Naive thymus-derived CD4-positive, alpha-beta T cell (primary cell): ENCODE results near the gene SSC5D. TPM values are rescaled to one million over a fixed set of nuclear protein-coding genes. Genes with fewer than 3 reads are reported as not detected.
"Not testable (repeated sequence)": the region's sequence is repeated elsewhere in the genome, so short reads cannot be mapped to it uniquely, and the experiment has no call there.

Source experiments
- ATAC-seq: fragments of 150-1000 bp; cut with Tn5 transposase; 2 replicates; pipeline ENCODE4 v1.10.0; 2021; ENCODE audit warnings: mild to moderate bottlenecking, moderate library complexity
- CTCF ChIA-PET: fragments of 350-600 bp; sonication (Branson Sonifier 250); formaldehyde crosslinking; loops from one replicate; lab custom pipeline; 2021; ENCODE audit warnings: antibody characterized with exemption; lab: Charles Lee
- POLR2A ChIA-PET: fragments of 350-600 bp; sonication (Branson Sonifier 250); formaldehyde crosslinking; loops from one replicate; lab custom pipeline; 2021; ENCODE audit warnings: antibody characterized with exemption, inconsistent platforms; lab: Charles Lee
- DNase-seq, 9 donors: peaks; one replicate each; pipeline versions ENCODE4 v3.0.0 to v3.0.0-alpha.2; 2020 to 2022; ENCODE audit warnings: mixed read lengths in 1 of 9
- H3K27ac ChIP-seq: one replicate; pipeline ENCODE4 v1.7.0; 2013; ENCODE audit warnings: mild to moderate bottlenecking, low read depth, low read length, moderate library complexity
- H3K27me3 ChIP-seq, 2 donors: one replicate each; pipeline ENCODE4 v1.7.0; 2013; ENCODE audit warnings: low read length in 2 of 2, mild to moderate bottlenecking in 2 of 2, moderate library complexity in 2 of 2; ENCODE audit not compliant: control insufficient read depth in 2 of 2, insufficient read depth in 2 of 2
- H3K36me3 ChIP-seq, 3 experiments: 1 replicate in 2 of 3; 2 replicates in 1 of 3; pipeline ENCODE4 v1.7.0; 2013; ENCODE audit warnings: low read length in 3 of 3, mild to moderate bottlenecking in 3 of 3, moderate library complexity in 1 of 3; ENCODE audit not compliant: insufficient read depth in 3 of 3, control insufficient read depth in 2 of 3
- H3K4me1 ChIP-seq, 2 donors: one replicate each; pipeline ENCODE4 v1.7.0; 2013; ENCODE audit warnings: low read length in 2 of 2, mild to moderate bottlenecking in 2 of 2, moderate library complexity in 1 of 2; ENCODE audit not compliant: control insufficient read depth in 2 of 2, insufficient read depth in 2 of 2
- H3K4me3 ChIP-seq: 2 replicates; pipeline ENCODE4 v1.7.0; 2013; ENCODE audit warnings: mild to moderate bottlenecking, low read length
- H3K9me3 ChIP-seq, 3 experiments: 1 replicate in 2 of 3; 2 replicates in 1 of 3; pipeline ENCODE4 v1.7.0; 2013; ENCODE audit warnings: low read length in 3 of 3; ENCODE audit not compliant: control insufficient read depth in 2 of 3
- H3K27ac Mint-ChIP-seq, 9 donors: one replicate each; pipeline ENCODE4 v1.8.0; 2020 to 2022; ENCODE audit warnings: mixed read lengths in 9 of 9, mild to moderate bottlenecking in 8 of 9, moderate library complexity in 5 of 9, inconsistent platforms in 2 of 9
- H3K27me3 Mint-ChIP-seq, 5 donors: one replicate each; pipeline ENCODE4 v1.8.0; 2021 to 2022; ENCODE audit warnings: mixed read lengths in 5 of 5, mild to moderate bottlenecking in 1 of 5
- H3K36me3 Mint-ChIP-seq, 5 donors: one replicate each; pipeline ENCODE4 v1.8.0; 2020 to 2022; ENCODE audit warnings: mixed read lengths in 5 of 5, mild to moderate bottlenecking in 3 of 5, inconsistent platforms in 1 of 5
- H3K4me1 Mint-ChIP-seq, 7 donors: one replicate each; pipeline ENCODE4 v1.8.0; 2020 to 2022; ENCODE audit warnings: mixed read lengths in 7 of 7, mild to moderate bottlenecking in 3 of 7, inconsistent platforms in 1 of 7
- H3K4me3 Mint-ChIP-seq, 10 donors: one replicate each; pipeline ENCODE4 v1.8.0; 2020 to 2022; ENCODE audit warnings: mild to moderate bottlenecking in 10 of 10, mixed read lengths in 10 of 10, moderate library complexity in 6 of 10, inconsistent platforms in 2 of 10
- H3K9me3 Mint-ChIP-seq, 11 donors: one replicate each; pipeline ENCODE4 v1.8.0; 2020 to 2022; ENCODE audit warnings: mixed read lengths in 11 of 11, mild to moderate bottlenecking in 4 of 11, inconsistent platforms in 1 of 11, moderate library complexity in 1 of 11
- intact Hi-C, 2 donors: fragments of 100-400 bp; cut with micrococcal nuclease; formaldehyde crosslinking; loops; one replicate each; pipeline ENCODE4 v1.15.1; 2023
- polyA plus RNA-seq, 2 donors: library from polyadenylated mRNA; unstranded; fragments of 300-500 nt; fragmentation: Illumina TruSeq; gene quantifications; one replicate each; pipeline ENCODE4 v1.2.3, GENCODE V29; 2021
- total RNA-seq, 6 experiments: library from RNA in 5 of 6; stranded (reverse) in 5 of 6; gene quantifications; 1 replicate in 5 of 6; 2 replicates in 1 of 6; pipeline ENCODE4 v1.2.3 and lab custom pipeline; 2021 to 2026

Gene SSC5D
- total and polyA plus RNA-seq, 7 experiments from 2014 or later, result 0.21 to 0.48 (median 0.35) TPM; not detected in 2

DNA sequence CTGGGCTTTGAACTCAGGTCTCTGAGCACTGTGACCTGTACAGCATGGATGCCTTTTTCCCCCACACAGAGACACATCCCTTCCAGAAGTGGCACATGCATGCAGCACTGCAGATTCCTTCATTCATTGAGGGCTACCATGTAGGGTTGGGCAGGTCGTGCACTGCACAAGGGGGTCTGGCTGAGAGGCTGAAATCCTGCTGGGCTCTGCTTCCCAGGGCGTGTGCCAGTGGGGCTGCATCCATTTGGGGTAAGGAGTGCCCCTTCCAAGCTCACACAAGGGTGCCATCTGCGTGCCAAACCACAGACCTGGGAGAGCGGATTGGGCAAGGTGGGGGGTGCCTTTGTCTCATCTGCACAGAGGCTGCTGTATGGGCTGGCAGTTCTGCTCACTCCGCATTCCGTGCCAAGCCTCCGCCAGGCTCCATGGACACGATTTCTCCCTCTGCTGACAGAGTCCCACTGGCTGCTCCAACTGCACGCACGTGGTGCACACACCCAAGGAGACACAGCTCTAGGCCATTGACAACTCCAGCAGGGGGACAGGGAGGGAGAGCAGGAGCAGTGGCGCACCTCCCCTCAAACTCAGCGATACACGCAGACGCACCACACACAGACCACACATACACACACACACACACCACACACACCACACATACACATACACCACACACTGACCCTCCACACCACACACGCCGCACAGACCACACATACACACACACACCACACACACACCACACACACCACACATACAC is 40.6 kb upstream of the SSC5D start:
- H3K27ac ChIP-seq, result no peak overlapping the region
- no peaks in the 10 kb centered on the region for H3K36me3 ChIP-seq
- POLR2A ChIA-PET, result no interaction called here
- H3K27ac Mint-ChIP-seq, result no peak overlapping the region
- H3K9me3 Mint-ChIP-seq, result peaks cover 0 to 4% (median 0%) of the 10 kb centered on the region in 11 donors
- H3K4me3 Mint-ChIP-seq, result no peak overlapping the region
- peaks cover 2 to 28% (median 19%) of the 10 kb centered on the region in 7 donors for H3K4me1 Mint-ChIP-seq
- peaks cover 10 to 27% of the 10 kb centered on the region in 2 donors for H3K27me3 ChIP-seq
- intact Hi-C loops, result loop anchor here in 1 of 2 donors (10.0 kb wide), 1 partner anchor 283 kb away; the partner anchor contains the start of gene DNAAF3
- CTCF ChIA-PET, result no interaction called here
- peaks cover 0 to 11% of the 10 kb centered on the region in 2 donors for H3K4me1 ChIP-seq
- H3K36me3 Mint-ChIP-seq, result peaks cover 0 to 3% (median 0%) of the 10 kb centered on the region in 5 donors
- ATAC-seq (peak; percentile 19), DNase-seq (no peak)
- H3K27me3 Mint-ChIP-seq, result peaks cover 23 to 52% (median 37%) of the 10 kb centered on the region in 5 donors
- H3K9me3 ChIP-seq, result no peaks in the 10 kb centered on the region
- no peak overlapping the region for H3K4me3 ChIP-seq

DNA sequence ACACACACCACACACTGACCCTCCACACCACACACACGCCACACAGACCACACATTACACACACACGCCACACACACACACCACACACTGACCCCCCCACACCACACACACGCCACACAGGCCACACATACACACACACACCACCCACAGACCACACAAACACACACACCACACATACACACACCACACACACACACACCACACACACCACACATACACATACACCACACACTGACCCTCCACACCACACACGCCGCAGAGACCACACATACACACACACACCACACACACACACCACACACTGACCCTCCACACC is 40.1 kb upstream of the SSC5D start:
- intact Hi-C loops, result loop anchor here in 1 of 2 donors (10.0 kb wide), 1 partner anchor 283 kb away; the partner anchor contains the start of gene DNAAF3
- POLR2A ChIA-PET, H3K27ac ChIP-seq, H3K36me3 Mint-ChIP-seq, H3K9me3 ChIP-seq, H3K9me3 Mint-ChIP-seq, H3K4me3 ChIP-seq, H3K27ac Mint-ChIP-seq, ATAC-seq, H3K36me3 ChIP-seq, DNase-seq, CTCF ChIA-PET, H3K4me3 Mint-ChIP-seq: not testable (repeated sequence)
- H3K27me3 Mint-ChIP-seq, result peaks cover 24 to 50% (median 34%) of the 10 kb centered on the region in 5 donors
- Histone ChIP-seq H3K4me1 (peaks cover 0 to 16% of the 10 kb centered on the region in 2 donors), H3K27me3 (peaks cover 10 to 27% of the 10 kb centered on the region in 2 donors)
- H3K4me1 Mint-ChIP-seq, result peaks cover 0 to 25% (median 14%) of the 10 kb centered on the region in 7 donors

- H3K36me3 Mint-ChIP-seq, result peaks cover 0 to 6% (median 4%) of the 10 kb centered on the region in 5 donors
- Histone ChIP-seq H3K4me3 (no peak overlapping the region), H3K9me3 (no peaks in the 10 kb centered on the region), H3K36me3 (no peaks in the 10 kb centered on the region), H3K27me3 (peaks cover 10 to 22% of the 10 kb centered on the region in 2 donors), H3K4me1 (peaks cover 0 to 17% of the 10 kb centered on the region in 2 donors), H3K27ac (no peak overlapping the region)
- ChIA-PET CTCF (no interaction called here), POLR2A (interaction anchor here (0.6 kb wide), 2 partner anchors 23 to 56 kb away, joined by 3 read pairs; no protein-coding TSS in a partner anchor)
- peaks cover 0 to 4% (median 0%) of the 10 kb centered on the region in 11 donors for H3K9me3 Mint-ChIP-seq
- H3K27ac Mint-ChIP-seq, result no peak overlapping the region
- intact Hi-C loops, result loop anchor here in 1 of 2 donors (10.0 kb wide), 1 partner anchor 285 kb away; the partner anchor contains the start of gene DNAAF3
- H3K4me1 Mint-ChIP-seq, result peaks cover 4 to 21% (median 15%) of the 10 kb centered on the region in 7 donors
- H3K27me3 Mint-ChIP-seq, result peaks cover 19 to 48% (median 30%) of the 10 kb centered on the region in 5 donors
- no peak for ATAC-seq
- no peak overlapping the region for H3K4me3 Mint-ChIP-seq
- DNase-seq, result no peak
Measured at GRCh38 chr19:55449469-55449868, 38.8 kb upstream of the SSC5D start.

DNA sequence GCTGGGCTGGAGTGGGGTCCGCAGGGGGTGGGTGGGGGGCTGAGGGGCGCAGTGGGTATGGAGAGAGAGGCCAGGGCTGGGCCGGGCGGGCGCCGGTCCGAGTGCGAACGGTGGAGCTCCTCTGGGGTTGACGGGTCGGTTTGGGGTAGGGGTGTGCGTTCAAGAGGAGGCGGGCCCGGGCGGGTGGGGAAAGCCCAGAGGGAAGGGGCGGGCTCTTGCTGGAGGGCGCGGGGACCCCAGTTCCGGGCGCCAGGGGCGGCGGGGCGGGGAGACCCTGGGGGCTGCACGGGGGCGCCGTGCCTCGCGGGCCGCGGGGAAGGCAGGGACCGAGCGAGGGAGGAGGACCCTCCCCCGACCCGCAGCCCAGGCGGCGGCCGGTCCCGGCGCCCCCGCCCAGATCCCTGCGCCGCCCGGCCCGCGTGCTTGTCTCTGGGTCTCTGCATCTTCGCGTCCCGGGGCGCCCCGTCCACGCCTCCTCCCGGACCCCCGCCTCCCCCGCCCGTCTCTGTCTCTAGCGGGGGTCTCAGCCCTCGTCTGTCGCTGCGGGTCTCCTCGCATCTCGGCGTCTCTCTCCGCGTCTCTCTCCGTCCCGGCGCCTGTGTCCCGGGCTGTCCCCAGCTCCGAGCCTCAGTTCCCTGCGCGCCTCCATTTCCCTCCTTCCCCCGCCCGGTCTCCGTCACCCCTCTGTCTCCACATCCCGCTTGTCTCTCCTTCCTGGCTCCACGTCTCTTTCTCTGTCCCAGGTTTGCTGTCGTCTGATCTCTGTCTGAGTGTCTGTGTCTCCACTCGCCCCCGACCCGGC is 36.9 kb upstream of the SSC5D start:
- no peak overlapping the region for H3K27ac ChIP-seq
- peak overlapping the region; percentile 35 to 82 (median 74) for H3K4me3 Mint-ChIP-seq
- H3K4me3 ChIP-seq, result no peak overlapping the region
- POLR2A ChIA-PET, result interaction anchor here (0.9 kb wide), 1 partner anchor 10 kb away, joined by 3 read pairs; no protein-coding TSS in a partner anchor
- intact Hi-C loops, result loop anchor here in 1 of 2 donors (5.0 kb wide), 1 partner anchor 34 kb away; no protein-coding TSS in a partner anchor
- H3K27me3 Mint-ChIP-seq, result peaks cover 8 to 33% (median 19%) of the 10 kb centered on the region in 5 donors
- peak in 1 of 9 donors; percentile 41 for DNase-seq
- H3K36me3 ChIP-seq, result peaks cover 0 to 5% (median 0%) of the 10 kb centered on the region in 3 experiments
- H3K27ac Mint-ChIP-seq, result peak overlapping the region in 1 of 9 donors; percentile 36
- no peaks in the 10 kb centered on the region for H3K9me3 ChIP-seq
- CTCF ChIA-PET, result no interaction called here
- H3K36me3 Mint-ChIP-seq, result peaks cover 0 to 9% (median 4%) of the 10 kb centered on the region in 5 donors
- ATAC-seq, result peak; percentile 46
- H3K9me3 Mint-ChIP-seq, result no peaks in the 10 kb centered on the region
- H3K4me1 Mint-ChIP-seq, result peaks cover 7 to 21% (median 15%) of the 10 kb centered on the region in 7 donors
- H3K27me3 ChIP-seq, result peaks cover 3 to 22% of the 10 kb centered on the region in 2 donors
- H3K4me1 ChIP-seq, result peaks cover 0 to 17% of the 10 kb centered on the region in 2 donors

DNA sequence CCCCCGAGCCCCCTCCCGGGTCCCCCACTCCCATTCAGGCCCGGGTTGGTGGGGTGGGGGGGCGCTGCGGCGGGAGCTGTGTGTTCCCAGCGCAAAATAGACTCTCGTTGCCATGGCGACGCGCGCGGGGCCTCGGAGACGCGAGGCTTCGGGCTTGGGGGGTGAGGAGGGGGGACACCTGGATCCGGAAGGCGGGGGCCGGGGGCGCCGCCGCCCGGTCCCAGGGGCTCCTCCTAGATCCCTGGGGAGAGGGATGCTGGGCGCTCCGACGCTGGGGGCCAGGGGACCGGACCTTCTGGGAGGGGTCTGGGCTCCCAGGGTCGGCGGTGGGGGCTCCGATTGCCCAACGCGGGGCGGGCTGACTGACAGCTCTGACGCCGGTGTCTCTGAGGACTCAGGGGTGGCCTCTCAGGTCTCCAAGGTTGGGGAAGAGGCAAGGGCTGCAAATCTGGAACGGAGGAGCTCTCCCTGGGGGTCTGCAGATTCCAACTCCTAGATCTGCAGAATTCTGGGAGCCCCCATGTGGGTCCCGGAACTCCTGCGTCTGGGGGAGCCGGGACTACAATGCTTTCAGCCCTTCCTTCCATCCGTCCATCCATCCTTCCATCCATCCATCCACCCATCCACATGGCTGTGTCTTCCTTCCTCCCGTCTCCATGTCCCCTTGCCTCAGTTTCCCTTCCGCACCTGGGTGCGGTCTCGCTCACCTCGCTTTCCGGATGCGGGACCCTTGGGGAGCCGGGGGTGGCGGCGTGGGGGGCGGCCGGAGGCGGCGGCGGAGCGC is 36.1 kb upstream of the SSC5D start:
- Histone ChIP-seq H3K4me3 (no peak overlapping the region), H3K36me3 (peaks cover 0 to 5% (median 0%) of the 10 kb centered on the region in 3 experiments), H3K4me1 (peaks cover 0 to 17% of the 10 kb centered on the region in 2 donors), H3K9me3 (no peaks in the 10 kb centered on the region), H3K27me3 (peaks cover 3 to 22% of the 10 kb centered on the region in 2 donors), H3K27ac (no peak overlapping the region)
- H3K36me3 Mint-ChIP-seq, result peaks cover 0 to 9% (median 4%) of the 10 kb centered on the region in 5 donors
- no peak overlapping the region for H3K27ac Mint-ChIP-seq
- ChIA-PET POLR2A (interaction anchor here (0.9 kb wide), 1 partner anchor 11 kb away, joined by 3 read pairs; no protein-coding TSS in a partner anchor), CTCF (no interaction called here)
- peaks cover 7 to 21% (median 15%) of the 10 kb centered on the region in 7 donors for H3K4me1 Mint-ChIP-seq
- intact Hi-C loops, result loop anchor here in 1 of 2 donors (5.0 kb wide), 1 partner anchor 35 kb away; no protein-coding TSS in a partner anchor
- DNase-seq (peak in 2 of 9 donors; percentile 30 to 53), ATAC-seq (peak; percentile 28)
- H3K27me3 Mint-ChIP-seq, result peaks cover 8 to 33% (median 19%) of the 10 kb centered on the region in 5 donors
- no peaks in the 10 kb centered on the region for H3K9me3 Mint-ChIP-seq
- peak overlapping the region in 9 of 10 donors; percentile 45 to 82 (median 74) for H3K4me3 Mint-ChIP-seq
